Loucy (cell line): Measurements from ENCODE around the gene LIPJ.

Experiments
- CTCF ChIP-seq: fragments of 200-600 bp; sonication (generic); conservative IDR thresholded peaks from 2 replicates; pipeline ENCODE4 v1.5.1; 2014; ENCODE audit warnings: mild to moderate bottlenecking, antibody characterized with exemption, low read length
- EZH2phosphoT487 ChIP-seq: fragments of 200-600 bp; IDR thresholded peaks from 2 replicates; pipeline ENCODE4 v1.6.1; 2018; ENCODE audit warnings: antibody characterized with exemption, mild to moderate bottlenecking, moderate library complexity, borderline replicate concordance

- TF ChIP-seq CTCF (no peak), EZH2phosphoT487 (no peak)
These were observed 45.4 kb upstream of the LIPJ start for GRCh38 chr10:88541116-88541626.
